H1 (cell line): ENCODE measurements around the gene SLC12A4. TPM values are rescaled to one million over a fixed set of nuclear protein-coding genes. Genes with fewer than 3 reads are reported as not detected.

ENCODE experiments used
- CTCF ChIA-PET: fragments of 300-600 bp; sonication (Branson Sonifier 250); formaldehyde crosslinking; loops from one replicate; lab custom pipeline; 2021; ENCODE audit not compliant: partially characterized antibody; lab: Charles Lee
- POLR2A ChIA-PET: fragments of 300-600 bp; sonication (Branson Sonifier 250); formaldehyde crosslinking; loops from one replicate; lab custom pipeline; 2021; ENCODE audit warnings: inconsistent platforms; ENCODE audit not compliant: partially characterized antibody; lab: Charles Lee
- DNase-seq, 2 experiments: peaks; one replicate each; pipeline versions ENCODE4 v3.0.0 to v3.0.0-alpha.2; 2010 to 2022; ENCODE audit warnings: low spot score in 2 of 2, low read depth in 1 of 2, mixed read lengths in 1 of 2
- FAIRE-seq: peaks from 2 replicates; lab custom pipeline; 2011; peaks lifted over from hg19 to GRCh38; lab: Jason Lieb, UNC
- H2AFZ ChIP-seq: 2 replicates; pipeline ENCODE4 v1.8.1; 2012; ENCODE audit warnings: low read length, inconsistent platforms
- H2AK5ac ChIP-seq: 2 replicates; pipeline ENCODE4 v1.6.1; 2013; ENCODE audit warnings: low read depth, low read length
- H2BK120ac ChIP-seq: replicated peaks from 2 replicates; pipeline ENCODE3; 2013; ENCODE audit warnings: low read depth, low read length, inconsistent platforms
- H2BK12ac ChIP-seq: 2 replicates; pipeline ENCODE4 v1.6.1; 2013; ENCODE audit warnings: low read depth, low read length
- H2BK15ac ChIP-seq: 2 replicates; pipeline ENCODE4 v1.6.1; 2013; ENCODE audit warnings: low read length
- H2BK20ac ChIP-seq: 2 replicates; pipeline ENCODE4 v1.6.1; 2013; ENCODE audit warnings: low read length
- H2BK5ac ChIP-seq: 2 replicates; pipeline ENCODE4 v1.6.1; 2013; ENCODE audit warnings: low read depth, low read length
- H3K14ac ChIP-seq: 2 replicates; pipeline ENCODE4 v1.6.1; 2013; ENCODE audit warnings: inconsistent platforms; ENCODE audit not compliant: insufficient read length
- H3K18ac ChIP-seq: 2 replicates; pipeline ENCODE4 v1.6.1; 2013; ENCODE audit warnings: low read length; ENCODE audit errors: extremely low read depth
- H3K23ac ChIP-seq: 2 replicates; pipeline ENCODE4 v1.6.1; 2013; ENCODE audit warnings: inconsistent platforms; ENCODE audit not compliant: insufficient read length
- H3K23me2 ChIP-seq: 2 replicates; pipeline ENCODE4 v1.6.1; 2013; ENCODE audit warnings: low read depth, low read length
- H3K27ac ChIP-seq: 2 replicates; pipeline ENCODE4 v1.6.1; 2011; ENCODE audit warnings: low read depth, low read length, inconsistent platforms
- H3K27me3 ChIP-seq, 4 experiments: replicated peaks in 1 of 4; 1 replicate in 1 of 4; 2 replicates in 3 of 4; pipeline versions ENCODE4 v1.6.1 to v1.8.1; 2011 to 2013; ENCODE audit warnings: low read length in 3 of 4, mild to moderate bottlenecking in 3 of 4, inconsistent platforms in 2 of 4, mixed read lengths in 2 of 4, moderate library complexity in 1 of 4; ENCODE audit not compliant: control insufficient read depth in 3 of 4, insufficient read depth in 3 of 4; ENCODE audit errors: extremely low read depth in 1 of 4
- H3K36me3 ChIP-seq, 4 experiments: 2 replicates each; pipeline versions ENCODE4 v1.6.1 to v1.8.1; 2011 to 2013; ENCODE audit warnings: mild to moderate bottlenecking in 4 of 4, low read length in 3 of 4, moderate library complexity in 2 of 4, control low read depth in 1 of 4, inconsistent platforms in 1 of 4; ENCODE audit not compliant: insufficient read depth in 4 of 4, control insufficient read depth in 2 of 4
- H3K4ac ChIP-seq: replicated peaks from 2 replicates; pipeline ENCODE3; 2013; ENCODE audit warnings: low read length, low read depth, mixed read lengths, inconsistent platforms; ENCODE audit not compliant: insufficient read length
- H3K4me1 ChIP-seq, 4 experiments: replicated peaks in 1 of 4; 1 replicate in 1 of 4; 2 replicates in 3 of 4; pipeline versions ENCODE4 v1.6.1 to v1.8.1; 2011 to 2013; ENCODE audit warnings: low read length in 3 of 4, inconsistent platforms in 2 of 4, mixed read lengths in 1 of 4; ENCODE audit not compliant: insufficient read depth in 4 of 4, control insufficient read depth in 3 of 4
- H3K4me2 ChIP-seq, 2 experiments: 2 replicates each; pipeline versions ENCODE4 v1.6.1 to v1.8.1; 2011 to 2013; ENCODE audit warnings: low read depth in 2 of 2, low read length in 2 of 2, control low read depth in 1 of 2, inconsistent platforms in 1 of 2, mild to moderate bottlenecking in 1 of 2; ENCODE audit not compliant: insufficient read depth in 1 of 2
- H3K4me3 ChIP-seq, 4 experiments: fragments of 200-600, 300-600 bp in 1 of 4; sonication (generic), shearing (Covaris generic), sonication (Bioruptor Twin) in 1 of 4; 2 replicates each; pipeline versions ENCODE4 v1.5.1 to v1.8.1; 2011 to 2016; ENCODE audit warnings: low read length in 4 of 4, low read depth in 3 of 4, control low read depth in 2 of 4, inconsistent platforms in 2 of 4, mild to moderate bottlenecking in 2 of 4, mixed read lengths in 1 of 4, moderate library complexity in 1 of 4; ENCODE audit not compliant: insufficient read depth in 2 of 4; ENCODE audit errors: extremely low read depth in 1 of 4
- H3K56ac ChIP-seq: replicated peaks from 2 replicates; pipeline ENCODE3; 2013; ENCODE audit warnings: low read depth, mild to moderate bottlenecking, mixed read lengths, low read length, inconsistent platforms; ENCODE audit not compliant: insufficient read length
- H3K79me1 ChIP-seq: 2 replicates; pipeline ENCODE4 v1.6.1; 2013; ENCODE audit warnings: low read depth, low read length, control low read depth
- H3K79me2 ChIP-seq, 2 experiments: 2 replicates each; pipeline versions ENCODE4 v1.6.1 to v1.8.1; 2012 to 2013; ENCODE audit warnings: low read length in 2 of 2, mild to moderate bottlenecking in 2 of 2, inconsistent platforms in 1 of 2; ENCODE audit not compliant: insufficient read depth in 2 of 2, control insufficient read depth in 1 of 2
- H3K9ac ChIP-seq, 4 experiments: replicated peaks in 1 of 4; 1 replicate in 1 of 4; 2 replicates in 3 of 4; pipeline versions ENCODE4 v1.6.1 to v1.8.1; 2011 to 2013; ENCODE audit warnings: low read depth in 3 of 4, low read length in 3 of 4, control low read depth in 2 of 4, mild to moderate bottlenecking in 2 of 4, moderate library complexity in 2 of 4, inconsistent platforms in 1 of 4; ENCODE audit errors: extremely low read depth in 1 of 4
- H3K9me3 ChIP-seq, 2 experiments: 2 replicates each; pipeline versions ENCODE4 v1.6.1 to v1.8.1; 2012 to 2013; ENCODE audit warnings: mild to moderate bottlenecking in 2 of 2, moderate library complexity in 2 of 2, control low read depth in 1 of 2, inconsistent platforms in 1 of 2, low read depth in 1 of 2, low read length in 1 of 2, mixed read lengths in 1 of 2; ENCODE audit not compliant: insufficient read depth in 2 of 2
- H4K20me1 ChIP-seq, 2 experiments: replicated peaks in 1 of 2; 2 replicates each; pipeline versions ENCODE3 to v1.8.1; 2011 to 2013; ENCODE audit warnings: inconsistent platforms in 2 of 2, low read length in 2 of 2, mild to moderate bottlenecking in 1 of 2; ENCODE audit not compliant: insufficient read depth in 2 of 2, control insufficient read depth in 1 of 2
- H4K5ac ChIP-seq: 2 replicates; pipeline ENCODE4 v1.6.1; 2013; ENCODE audit warnings: low read length, low read depth, mixed read lengths, inconsistent platforms; ENCODE audit not compliant: insufficient read length
- H4K8ac ChIP-seq: 2 replicates; pipeline ENCODE4 v1.8.0; 2013; ENCODE audit warnings: mild to moderate bottlenecking, moderate library complexity, low read length, inconsistent platforms; ENCODE audit not compliant: insufficient read depth; ENCODE audit errors: extremely low read depth
- H4K91ac ChIP-seq: replicated peaks from 2 replicates; pipeline ENCODE3; 2013; ENCODE audit warnings: low read length, mixed read lengths, inconsistent platforms; ENCODE audit not compliant: insufficient read length
- GTF2F1 ChIP-seq: IDR thresholded peaks from 2 replicates; pipeline ENCODE4 v1.6.1; 2012; ENCODE audit warnings: low read depth, low read length, improper control_type of control experiment, borderline replicate concordance
- WGBS, 2 experiments: shearing (Covaris generic) in 1 of 2; methylation state at CpG; one replicate each; pipeline versions ENCODE4 v1.1.6 to v1.1.7; 2013 to 2015; ENCODE audit warnings: low lambda C conversion rate in 2 of 2, mixed read lengths in 2 of 2, inconsistent platforms in 1 of 2, low coverage in 1 of 2, missing lambda C conversion rate in 1 of 2; ENCODE audit not compliant: insufficient replicate concordance in 2 of 2, insufficient coverage in 1 of 2, insufficient read length in 1 of 2; ENCODE audit errors: extremely low coverage in 1 of 2, missing lambda C conversion rate in 1 of 2; 5-methylcytosine and 5-hydroxymethylcytosine counted together
- polyA plus RNA-seq, 7 experiments: library from polyadenylated mRNA; depleted of rRNA in 3 of 7; stranded (reverse) in 5 of 7; unstranded in 2 of 7; fragments of >200 nt in 5 of 7; fragments of 200-250 nt in 2 of 7; gene quantifications; 1 replicate in 5 of 7; 2 replicates in 1 of 7; 4 replicates in 1 of 7; pipeline versions ENCODE4 v1.2.1 to v1.2.3, GENCODE V29; 2011 to 2013; ENCODE audit warnings: missing spikeins in 2 of 7, mixed read lengths in 2 of 7
- total RNA-seq: library from RNA; stranded (reverse); fragmentation: NEBNext Ultra II Directional; extraction: Animal tissue kit (Norgen Biotek cat#: 25700); gene quantifications from 2 replicates; pipeline ENCODE4 v1.2.1, GENCODE V29; 2021

Gene SLC12A4
- total and polyA plus RNA-seq, 2 of the 8 experiments (the other 6 are each of a cell fraction or from before 2014, with no cell fraction given), result 41.3 to 49.3 TPM

GRCh38 chr16:67946966-67947558 is 21.4 kb downstream of the SLC12A4 start:
- CTCF ChIA-PET, result interaction anchor here (0.6 to 27.1 kb wide), 11 partner anchors 8 to 772 kb away, joined by 3 to 623 read pairs (median 4); partner anchors contain the start of genes EDC4, NRN1L, PSKH1 and SLC12A4

More at GRCh38 chr16:67946966-67947558, 21.4 kb downstream of the SLC12A4 start:
- Histone ChIP-seq H2BK120ac (no peak overlapping the region), H2BK20ac (no peak overlapping the region), H3K4me3 (no peak overlapping the region), H3K9ac (no peak overlapping the region), H3K79me2 (no peaks in the 10 kb centered on the region), H2AFZ (no peak overlapping the region), H4K8ac (no peak overlapping the region; the same call in 1 of the 2 replicates), H4K91ac (no peak overlapping the region), H2AK5ac (no peak overlapping the region), H3K23ac (no peak overlapping the region), H3K14ac (no peak overlapping the region), H3K9me3 (no peaks in the 10 kb centered on the region), H2BK15ac (no peak overlapping the region), H3K4ac (no peak overlapping the region), H3K27me3 (no peaks in the 10 kb centered on the region), H3K56ac (no peak overlapping the region), H3K18ac (no peak overlapping the region), H3K79me1 (peaks cover 2% of the 10 kb centered on the region; the same call in 1 of the 2 replicates), H3K23me2 (peaks cover 3% of the 10 kb centered on the region; the same call in 1 of the 2 replicates), H2BK5ac (no peak overlapping the region), H3K4me1 (no peaks in the 10 kb centered on the region; a peak in 1 of 7 replicates), H3K36me3 (peaks cover 12 to 59% (median 25%) of the 10 kb centered on the region in 4 experiments), H2BK12ac (no peak overlapping the region), H3K27ac (no peak overlapping the region), H3K4me2 (no peak overlapping the region), H4K5ac (no peak overlapping the region), H4K20me1 (peaks cover 12 to 39% of the 10 kb centered on the region in 2 experiments)
- FAIRE-seq (no peak), DNase-seq (no peak)
- POLR2A ChIA-PET, result interaction anchor here (0.6 to 8.5 kb wide), 6 partner anchors 12 to 119 kb away, joined by 3 to 47 read pairs (median 4); partner anchors contain the start of gene PSMB10
- 100% methylated on average over 2 of the region's 28 CpGs; no CpG with 5 or more reads in 1 of the 2 experiments for WGBS, 2 experiments
- TF ChIP-seq GTF2F1, result no peak
